Epithelial cell of esophagus (primary cell): ENCODE data around the gene SLAIN1.

ENCODE experiments used
- DNase-seq: peaks from one replicate; pipeline ENCODE4 v3.0.0; 2010; ENCODE audit warnings: low read depth
- H3K4me3 ChIP-seq: 2 replicates; pipeline ENCODE4 v1.5.1; 2011; ENCODE audit warnings: mild to moderate bottlenecking, low read length, control low read depth
- TF ChIP-seq, protein P1 (sequence below): IDR thresholded peaks from 2 replicates; pipeline ENCODE4 v1.5.1; 2011; ENCODE audit warnings: low read depth, mild to moderate bottlenecking, low read length, control low read depth, inconsistent platforms; ENCODE audit not compliant: insufficient read depth; ENCODE audit errors: missing control alignments

Gene SLAIN1

DNA sequence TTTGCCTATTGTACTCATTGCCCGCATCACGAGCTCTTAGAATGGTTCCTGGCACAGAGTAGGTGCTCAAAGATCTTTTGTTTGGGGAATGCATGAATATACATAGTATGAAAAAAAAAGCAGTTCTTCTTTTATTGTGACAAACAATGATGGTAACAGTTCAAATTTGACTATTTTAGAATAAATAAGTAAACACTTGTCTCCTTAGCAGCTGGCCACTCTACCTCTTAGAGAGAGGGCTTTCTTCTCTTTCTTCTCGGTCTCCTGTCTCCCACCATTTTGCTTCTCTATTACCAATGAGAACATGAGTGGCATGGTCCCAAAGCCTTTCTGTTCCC, 639 bp upstream of the SLAIN1 start:
- TF ChIP-seq, protein P1, sequence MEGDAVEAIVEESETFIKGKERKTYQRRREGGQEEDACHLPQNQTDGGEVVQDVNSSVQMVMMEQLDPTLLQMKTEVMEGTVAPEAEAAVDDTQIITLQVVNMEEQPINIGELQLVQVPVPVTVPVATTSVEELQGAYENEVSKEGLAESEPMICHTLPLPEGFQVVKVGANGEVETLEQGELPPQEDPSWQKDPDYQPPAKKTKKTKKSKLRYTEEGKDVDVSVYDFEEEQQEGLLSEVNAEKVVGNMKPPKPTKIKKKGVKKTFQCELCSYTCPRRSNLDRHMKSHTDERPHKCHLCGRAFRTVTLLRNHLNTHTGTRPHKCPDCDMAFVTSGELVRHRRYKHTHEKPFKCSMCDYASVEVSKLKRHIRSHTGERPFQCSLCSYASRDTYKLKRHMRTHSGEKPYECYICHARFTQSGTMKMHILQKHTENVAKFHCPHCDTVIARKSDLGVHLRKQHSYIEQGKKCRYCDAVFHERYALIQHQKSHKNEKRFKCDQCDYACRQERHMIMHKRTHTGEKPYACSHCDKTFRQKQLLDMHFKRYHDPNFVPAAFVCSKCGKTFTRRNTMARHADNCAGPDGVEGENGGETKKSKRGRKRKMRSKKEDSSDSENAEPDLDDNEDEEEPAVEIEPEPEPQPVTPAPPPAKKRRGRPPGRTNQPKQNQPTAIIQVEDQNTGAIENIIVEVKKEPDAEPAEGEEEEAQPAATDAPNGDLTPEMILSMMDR = no peak
- no peak overlapping the region for H3K4me3 ChIP-seq
- DNase-seq = no peak

DNA sequence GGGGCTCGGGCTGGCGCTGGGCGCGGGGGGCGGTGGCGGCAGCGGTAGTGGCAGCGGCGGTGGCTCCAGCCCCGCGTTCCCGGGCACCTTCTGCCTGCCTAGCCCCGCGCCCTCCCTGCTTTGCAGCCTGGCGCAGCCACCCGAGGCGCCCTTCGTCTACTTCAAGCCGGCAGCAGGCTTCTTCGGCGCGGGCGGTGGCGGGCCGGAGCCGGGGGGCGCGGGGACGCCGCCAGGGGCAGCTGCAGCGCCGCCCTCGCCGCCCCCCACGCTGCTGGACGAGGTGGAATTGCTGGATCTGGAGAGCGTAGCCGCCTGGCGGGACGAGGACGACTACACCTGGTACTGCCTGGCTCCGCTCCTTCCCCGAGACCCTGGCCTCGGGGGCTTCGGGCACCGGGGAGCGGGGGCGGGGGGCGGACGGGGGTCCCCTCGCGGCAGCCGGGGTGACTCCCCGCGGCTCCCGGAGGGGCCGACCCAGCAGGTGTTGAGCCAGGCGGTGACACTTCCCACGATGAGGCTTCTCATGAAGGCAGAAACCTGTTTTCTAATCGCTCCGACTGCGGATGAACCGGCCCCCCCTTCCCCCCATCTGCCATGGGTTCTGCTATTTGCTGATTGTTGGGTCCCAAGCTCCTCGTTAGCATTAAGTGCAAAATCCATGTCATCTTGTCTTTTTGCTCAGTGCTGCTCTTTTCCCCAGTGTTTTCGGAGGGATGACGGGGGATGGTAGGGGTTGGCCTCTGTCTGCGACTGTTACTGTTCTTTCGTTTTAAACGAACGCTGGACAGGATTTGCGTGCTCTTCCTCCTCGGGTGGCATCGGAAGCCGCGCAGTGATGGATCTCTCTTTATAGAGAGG, 943 bp downstream of the SLAIN1 start:
- DNase-seq = no peak
- peak overlapping the region; percentile 41 for H3K4me3 ChIP-seq
- TF ChIP-seq, protein P1 = no peak

DNA sequence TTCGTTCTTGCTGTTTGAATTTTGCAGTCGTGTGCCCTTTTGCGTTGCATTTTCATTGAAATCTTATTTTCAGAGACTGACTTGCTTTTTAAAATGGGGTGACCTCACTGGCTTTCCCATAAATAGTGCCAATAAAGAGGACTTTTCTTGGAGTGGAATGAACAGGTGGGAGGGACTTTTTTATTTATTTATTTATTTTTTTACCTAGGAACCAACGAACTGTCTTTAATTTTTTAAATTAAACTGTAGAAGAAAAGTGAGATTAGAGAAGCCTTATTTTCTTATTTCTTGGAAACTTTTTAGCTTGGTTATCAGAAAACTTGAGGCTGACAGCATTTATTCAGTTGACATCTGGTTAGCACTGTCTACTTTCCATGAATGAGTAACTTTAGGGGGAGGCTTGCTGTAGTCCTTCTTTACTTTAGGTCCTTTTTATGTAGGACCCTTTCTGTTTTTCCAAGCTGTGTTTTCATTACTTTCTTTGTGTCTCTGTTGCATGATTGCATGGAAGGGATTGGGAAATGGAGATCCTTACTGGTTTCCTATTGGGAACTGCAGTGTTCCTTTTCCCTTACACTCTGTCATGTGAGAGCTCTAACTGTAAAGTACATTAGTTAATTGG, 1.7 kb downstream of the SLAIN1 start:
- H3K4me3 ChIP-seq = peak overlapping the region; percentile 41
- no peak for DNase-seq
- TF ChIP-seq, protein P1 = no peak

DNA sequence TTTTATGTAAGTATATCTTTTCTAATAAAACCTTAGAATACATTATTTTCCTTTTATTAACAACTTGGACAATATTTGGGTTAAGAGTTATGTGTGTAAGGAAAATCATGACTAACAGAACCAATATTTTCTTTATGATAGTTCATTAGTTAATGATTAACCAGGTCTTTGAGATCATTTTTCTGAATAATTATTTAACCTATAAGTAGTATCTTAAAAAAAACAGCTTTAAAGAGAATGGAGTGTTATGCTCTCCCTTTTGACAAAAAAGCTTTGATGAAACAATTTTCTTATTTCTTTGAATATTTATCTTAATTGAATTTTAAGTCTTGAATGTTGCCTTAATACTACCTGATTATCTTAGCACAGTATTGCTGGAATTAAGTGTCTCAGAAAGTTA, 3.8 kb downstream of the SLAIN1 start:
- no peak overlapping the region for H3K4me3 ChIP-seq
- DNase-seq = no peak
- TF ChIP-seq, protein P1 = no peak

DNA sequence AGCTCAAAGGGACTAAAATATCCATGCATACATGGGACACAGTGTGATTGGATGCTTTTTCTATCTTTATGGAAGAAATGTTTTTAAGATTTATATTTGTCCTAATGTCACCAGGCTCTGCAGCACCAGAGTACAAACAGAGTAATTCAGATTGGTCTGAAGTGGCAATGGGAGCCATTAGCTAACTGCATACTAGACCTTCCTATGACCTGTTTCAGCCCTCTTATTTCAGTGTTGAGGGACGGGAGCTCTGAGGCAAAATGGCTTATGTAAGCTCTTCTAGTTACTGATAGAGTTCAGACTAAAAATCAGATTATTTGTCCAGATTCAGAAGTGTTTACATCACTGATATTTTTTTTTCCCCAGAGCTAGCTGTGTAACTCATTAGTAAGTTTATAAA, 4.9 kb downstream of the SLAIN1 start:
- no peak overlapping the region for H3K4me3 ChIP-seq
- no peak for DNase-seq
- TF ChIP-seq, protein P1 = no peak

DNA sequence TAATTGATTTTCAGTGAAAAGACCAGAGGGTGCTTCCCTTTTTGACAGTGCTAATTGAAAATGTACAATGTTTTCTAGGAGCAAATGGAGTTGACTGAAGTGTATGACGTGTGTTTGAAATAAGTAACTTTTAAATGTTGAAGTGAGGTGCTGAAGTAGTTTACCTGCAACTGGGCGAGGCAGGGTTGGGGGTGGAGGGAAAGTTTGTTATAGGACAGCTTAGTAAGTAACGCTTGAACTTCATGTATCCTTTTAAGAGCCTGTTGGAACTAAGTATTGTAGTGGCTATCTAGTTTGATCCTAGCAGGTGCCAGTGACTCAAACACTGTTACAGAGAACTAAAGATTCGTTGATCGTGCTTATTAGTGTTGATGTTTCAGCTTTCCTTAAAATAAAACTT, 5.9 kb downstream of the SLAIN1 start:
- TF ChIP-seq, protein P1 = no peak
- H3K4me3 ChIP-seq = no peak overlapping the region
- no peak for DNase-seq
